Activated CD4-positive, alpha-beta T cell treated with anti-CD3 and anti-CD28 coated beads, Interleukin-2, amount 50 U/mL, for 16 hours (primary cell): ENCODE results near the gene PANK4.
"Not testable (repeated sequence)": the region's sequence is repeated elsewhere in the genome, so short reads cannot be mapped to it uniquely, and the experiment has no call there.

Source experiments
- DNase-seq: peaks from one replicate; pipeline ENCODE4 v3.0.0-alpha.2; 2020

PANK4 gene

GRCh38 chr1:2558420-2558819, 32.0 kb upstream of the PANK4 start:
- DNase-seq, result no peak

GRCh38 chr1:2557482-2558400, 31.3 kb upstream of the PANK4 start:
- DNase-seq, result no peak

- DNase-seq, result peak; percentile 56
Observed at GRCh38 chr1:2556678-2557481, 30.5 kb upstream of the PANK4 start.

- DNase-seq, result peak; percentile 74
Observed at GRCh38 chr1:2556277-2556677, 29.9 kb upstream of the PANK4 start, which contains the start of gene TNFRSF14. Gene TNFRSF14, plus strand, starts transcription at chr1:2556371. Its CDS starts 294 bp downstream, at chr1:2556665.

GRCh38 chr1:2555634-2556276, 29.4 kb upstream of the PANK4 start:
- DNase-seq, result peak; percentile 89

GRCh38 chr1:2554621-2555387, 28.4 kb upstream of the PANK4 start:
- no peak for DNase-seq

- DNase-seq, result no peak
Observed at GRCh38 chr1:2553871-2554620, 27.6 kb upstream of the PANK4 start.

GRCh38 chr1:2553076-2553475, 26.7 kb upstream of the PANK4 start:
- not testable (repeated sequence) for DNase-seq

- DNase-seq, result no peak
Observed at GRCh38 chr1:2552189-2552588, 25.8 kb upstream of the PANK4 start.

GRCh38 chr1:2551544-2551943, 25.1 kb upstream of the PANK4 start:
- DNase-seq, result not testable (repeated sequence)

- DNase-seq, result not testable (repeated sequence)
Observed at GRCh38 chr1:2550309-2550861, 24.0 kb upstream of the PANK4 start.

GRCh38 chr1:2549367-2550029, 23.1 kb upstream of the PANK4 start:
- not testable (repeated sequence) for DNase-seq

GRCh38 chr1:2548068-2548589, 21.7 kb upstream of the PANK4 start:
- DNase-seq, result peak; percentile 87

GRCh38 chr1:2547210-2548067, 21.0 kb upstream of the PANK4 start:
- peak; percentile 75 for DNase-seq

- peak; percentile 95 for DNase-seq
Observed at GRCh38 chr1:2546515-2547209, 20.3 kb upstream of the PANK4 start.

GRCh38 chr1:2545754-2546514, 19.5 kb upstream of the PANK4 start:
- peak; percentile 92 for DNase-seq

- DNase-seq, result no peak
Observed at GRCh38 chr1:2544875-2545640, 18.7 kb upstream of the PANK4 start.
